Epithelial cell of esophagus (primary cell): ENCODE data around the gene ORMDL2.

Experiments
- DNase-seq: peaks from one replicate; pipeline ENCODE4 v3.0.0; 2010; ENCODE audit warnings: low read depth
- H3K4me3 ChIP-seq: 2 replicates; pipeline ENCODE4 v1.5.1; 2011; ENCODE audit warnings: mild to moderate bottlenecking, low read length, control low read depth
- TF ChIP-seq, protein P1 (sequence below): IDR thresholded peaks from 2 replicates; pipeline ENCODE4 v1.5.1; 2011; ENCODE audit warnings: low read depth, mild to moderate bottlenecking, low read length, control low read depth, inconsistent platforms; ENCODE audit not compliant: insufficient read depth; ENCODE audit errors: missing control alignments

ORMDL2 gene

DNA sequence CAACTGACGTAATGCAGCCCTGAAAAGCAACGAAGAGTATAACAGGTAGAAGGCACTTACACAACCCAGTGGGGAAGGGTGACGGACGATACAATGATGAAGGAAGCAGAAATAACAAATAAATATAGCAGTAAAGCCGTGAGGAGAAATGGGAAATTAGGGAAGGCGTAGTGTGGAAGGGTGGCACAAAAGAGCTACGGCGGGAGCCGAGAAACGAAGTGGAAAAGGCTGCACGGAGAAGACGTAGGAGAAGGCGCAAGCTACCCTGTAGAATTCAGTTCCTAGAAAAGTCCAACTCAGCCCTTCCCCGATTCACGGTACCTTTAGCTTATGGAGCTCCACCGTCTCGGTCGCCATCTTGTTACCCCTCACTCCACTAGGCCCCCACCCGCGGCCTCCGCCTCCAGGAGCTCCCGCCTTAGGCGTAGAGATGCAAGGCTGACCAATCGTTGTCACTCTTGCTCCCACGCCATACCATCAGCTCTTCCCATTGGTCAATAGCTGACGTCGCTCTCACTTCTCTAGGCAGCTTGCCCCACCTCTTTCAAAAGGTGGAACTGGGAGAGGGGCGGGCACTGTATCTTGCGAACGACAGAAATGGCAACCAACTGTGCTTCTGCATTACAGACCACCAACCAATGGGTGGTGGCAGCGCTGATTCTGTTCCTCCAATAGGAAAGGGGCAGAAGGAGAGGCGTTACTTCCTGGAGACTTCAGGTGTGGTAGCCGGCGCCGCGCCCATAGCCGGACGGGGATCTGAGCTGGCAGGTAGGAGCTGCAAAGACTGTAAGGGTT, at the start of gene ORMDL2, which contains the start of gene SARNP:
Gene ORMDL2, plus strand, starts transcription at position 697 of the 795 bp plus-strand sequence. CDS start 959 bp downstream, outside the sequence.
Gene SARNP, minus strand, starts transcription at position 380 of the 795 bp plus-strand sequence. Its CDS starts 23 bp downstream, at position 357.
- peak within 1 kb of the TSS; percentile 95 for H3K4me3 ChIP-seq
- DNase-seq: peak; percentile 100
- TF ChIP-seq, protein P1, sequence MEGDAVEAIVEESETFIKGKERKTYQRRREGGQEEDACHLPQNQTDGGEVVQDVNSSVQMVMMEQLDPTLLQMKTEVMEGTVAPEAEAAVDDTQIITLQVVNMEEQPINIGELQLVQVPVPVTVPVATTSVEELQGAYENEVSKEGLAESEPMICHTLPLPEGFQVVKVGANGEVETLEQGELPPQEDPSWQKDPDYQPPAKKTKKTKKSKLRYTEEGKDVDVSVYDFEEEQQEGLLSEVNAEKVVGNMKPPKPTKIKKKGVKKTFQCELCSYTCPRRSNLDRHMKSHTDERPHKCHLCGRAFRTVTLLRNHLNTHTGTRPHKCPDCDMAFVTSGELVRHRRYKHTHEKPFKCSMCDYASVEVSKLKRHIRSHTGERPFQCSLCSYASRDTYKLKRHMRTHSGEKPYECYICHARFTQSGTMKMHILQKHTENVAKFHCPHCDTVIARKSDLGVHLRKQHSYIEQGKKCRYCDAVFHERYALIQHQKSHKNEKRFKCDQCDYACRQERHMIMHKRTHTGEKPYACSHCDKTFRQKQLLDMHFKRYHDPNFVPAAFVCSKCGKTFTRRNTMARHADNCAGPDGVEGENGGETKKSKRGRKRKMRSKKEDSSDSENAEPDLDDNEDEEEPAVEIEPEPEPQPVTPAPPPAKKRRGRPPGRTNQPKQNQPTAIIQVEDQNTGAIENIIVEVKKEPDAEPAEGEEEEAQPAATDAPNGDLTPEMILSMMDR: no peak

DNA sequence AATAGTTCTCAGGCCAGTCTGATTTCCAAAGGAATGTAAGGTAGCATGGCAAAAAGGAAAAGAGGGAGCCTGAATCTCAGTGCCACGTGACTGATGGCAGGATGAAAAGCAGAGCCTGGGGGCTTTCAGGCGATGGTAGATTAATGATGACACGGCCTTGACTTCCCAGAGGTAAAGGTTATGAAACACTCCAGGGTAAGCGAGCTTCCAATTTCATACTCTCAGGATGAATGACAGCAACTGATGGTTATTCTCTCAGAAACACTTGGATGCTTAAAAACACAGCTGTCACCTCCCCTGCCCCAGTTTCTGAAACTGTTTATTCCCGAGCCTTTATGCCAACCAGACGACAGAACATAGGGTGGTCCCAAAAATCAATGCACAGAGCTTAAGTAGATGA, 46.1 kb upstream of the ORMDL2 start:
- TF ChIP-seq, protein P1: no peak
- DNase-seq: no peak
- no peak overlapping the region for H3K4me3 ChIP-seq

DNA sequence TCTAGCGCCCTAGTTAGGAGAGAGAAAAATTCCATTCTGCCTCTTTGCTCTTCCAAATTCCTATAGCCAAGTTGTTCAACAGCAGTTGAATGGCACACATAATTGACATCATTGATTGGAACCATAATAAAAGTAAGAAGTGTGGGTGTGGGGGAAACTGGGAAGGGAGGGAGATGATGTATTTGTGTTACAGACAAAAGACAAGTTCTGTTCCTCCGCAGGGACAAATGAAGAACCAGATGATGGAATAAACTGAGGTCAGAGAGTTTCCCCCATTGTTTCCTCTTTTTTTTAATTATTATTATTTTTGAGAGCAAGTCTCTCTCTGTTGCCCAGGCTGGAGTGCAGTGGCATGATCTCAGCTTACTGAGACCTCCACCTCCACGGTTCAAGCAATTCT, 40.0 kb upstream of the ORMDL2 start:
- TF ChIP-seq, protein P1: no peak
- no peak for DNase-seq

GRCh38 chr12:55780685-55781084, 37.2 kb upstream of the ORMDL2 start:
- no peak overlapping the region for H3K4me3 ChIP-seq
- DNase-seq: no peak
- TF ChIP-seq, protein P1: no peak

More for the DNA sequence above, 40.0 kb upstream of the ORMDL2 start:
- H3K4me3 ChIP-seq: no peak overlapping the region

DNA sequence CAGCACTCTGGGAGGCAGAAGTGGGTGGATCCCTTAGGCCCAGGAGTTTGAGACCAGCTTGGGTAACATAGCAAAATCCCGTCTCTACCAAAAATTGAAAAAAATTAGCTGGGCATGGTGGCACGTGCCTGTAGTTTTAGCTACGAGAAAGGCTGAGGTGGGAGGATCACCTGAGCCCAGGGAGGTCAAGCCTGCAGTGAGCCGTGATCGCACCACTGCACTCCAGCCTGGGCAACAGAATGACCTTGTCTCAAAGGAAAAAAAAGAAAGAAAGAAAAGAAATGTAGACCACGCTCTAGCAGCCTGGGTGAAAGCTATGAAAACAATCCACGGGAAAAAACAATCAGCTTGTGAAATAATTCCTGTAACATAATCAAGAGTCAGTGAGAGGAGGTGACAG, 29.3 kb upstream of the ORMDL2 start:
- DNase-seq: no peak
- TF ChIP-seq, protein P1: no peak
- H3K4me3 ChIP-seq: no peak overlapping the region

DNA sequence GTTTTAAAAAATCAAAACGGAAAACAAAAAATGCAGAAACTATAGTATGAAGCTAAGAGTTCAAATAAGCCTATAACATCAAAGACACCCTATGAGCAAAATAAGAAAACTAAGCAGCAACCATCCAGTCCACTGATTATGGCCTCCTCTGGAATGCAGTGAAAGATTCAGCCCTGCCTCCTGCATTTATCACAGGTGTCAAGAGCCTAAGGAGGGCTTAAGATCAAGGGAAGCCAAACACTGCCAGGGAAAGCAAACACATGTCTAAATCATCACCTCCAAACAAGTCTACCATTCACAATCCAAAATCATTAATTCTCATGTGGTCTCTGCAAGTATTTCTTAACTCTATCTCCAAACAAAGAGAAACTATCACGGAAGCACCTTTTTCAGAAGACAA, 28.7 kb upstream of the ORMDL2 start:
- no peak overlapping the region for H3K4me3 ChIP-seq
- TF ChIP-seq, protein P1: no peak
- no peak for DNase-seq
